Measurements from ENCODE around the gene LONP1.
A peak's percentile ranks its signal among the peaks of the same experiment; 100 is the strongest.

The LONP1 gene

DNA sequence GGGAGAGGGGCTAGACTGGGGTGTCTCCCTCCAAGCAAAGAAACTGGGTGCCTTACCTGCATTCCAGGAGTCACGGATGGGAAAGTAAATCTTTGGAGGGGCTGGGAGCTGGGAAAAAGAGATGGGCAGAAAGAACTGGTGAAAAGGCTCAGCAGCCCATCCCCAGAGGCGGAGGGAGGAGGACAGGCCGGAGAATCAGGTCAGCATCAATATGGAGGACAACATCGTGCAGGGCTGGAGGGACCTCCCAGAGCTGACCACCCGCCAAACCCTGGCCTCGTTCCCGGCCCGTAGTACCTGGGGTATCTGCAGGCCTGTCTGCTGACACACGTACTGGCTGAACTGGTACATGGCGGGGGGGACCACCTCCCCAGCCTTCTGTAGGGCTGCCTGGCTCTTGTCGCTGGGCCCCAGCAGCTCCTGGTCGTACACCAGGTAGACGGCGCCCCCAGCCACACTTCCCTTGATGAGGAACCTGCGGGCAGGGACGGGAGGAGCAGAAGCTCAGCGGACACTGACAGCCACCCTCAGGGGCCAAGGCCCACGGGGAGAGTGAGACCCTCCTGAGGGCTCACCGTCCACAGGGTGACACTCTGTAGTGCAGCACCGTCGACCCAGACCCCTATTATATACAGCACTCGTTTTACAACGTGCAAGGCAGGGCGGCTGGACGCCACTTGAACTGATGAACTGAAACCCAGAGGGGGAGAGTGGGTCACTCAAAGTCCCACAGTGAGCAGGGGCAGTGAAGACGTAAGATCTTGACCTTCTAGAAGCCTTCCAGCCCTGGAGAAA, 40.5 kb downstream of the LONP1 start:
- DNase-seq: no peak

DNA sequence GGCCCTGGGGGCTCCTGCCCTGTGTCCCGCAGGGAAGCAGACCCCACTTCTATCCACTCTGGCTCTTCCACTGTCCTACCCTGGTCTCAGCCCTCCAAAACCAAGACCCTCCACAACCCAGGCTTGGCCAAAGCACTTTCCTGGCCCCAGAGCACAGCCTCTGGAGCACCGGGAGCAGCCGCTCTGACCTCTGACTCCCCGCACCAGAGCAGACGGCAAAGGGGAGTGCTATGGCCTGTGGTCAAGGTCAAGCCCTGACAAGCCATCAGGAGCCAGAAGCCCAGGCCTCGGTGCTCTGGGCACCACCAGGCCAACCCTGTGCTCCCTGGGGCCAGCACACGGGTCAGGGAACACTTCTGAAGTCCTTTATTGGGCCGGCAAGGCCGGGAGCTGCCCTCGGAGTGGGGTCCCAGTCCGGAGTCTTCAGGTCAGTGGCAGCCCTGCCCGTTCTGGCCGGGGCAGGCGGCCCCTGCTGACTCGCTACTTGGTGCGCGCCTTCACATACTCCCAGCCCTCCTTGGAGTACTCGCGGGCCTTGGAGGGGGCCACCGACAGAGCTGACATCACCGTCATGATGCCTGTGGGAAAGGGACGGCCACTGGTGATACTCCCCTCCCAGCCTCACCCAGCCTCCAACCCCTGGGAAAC, 41.8 kb downstream of the LONP1 start:
- DNase-seq: no peak

DNA sequence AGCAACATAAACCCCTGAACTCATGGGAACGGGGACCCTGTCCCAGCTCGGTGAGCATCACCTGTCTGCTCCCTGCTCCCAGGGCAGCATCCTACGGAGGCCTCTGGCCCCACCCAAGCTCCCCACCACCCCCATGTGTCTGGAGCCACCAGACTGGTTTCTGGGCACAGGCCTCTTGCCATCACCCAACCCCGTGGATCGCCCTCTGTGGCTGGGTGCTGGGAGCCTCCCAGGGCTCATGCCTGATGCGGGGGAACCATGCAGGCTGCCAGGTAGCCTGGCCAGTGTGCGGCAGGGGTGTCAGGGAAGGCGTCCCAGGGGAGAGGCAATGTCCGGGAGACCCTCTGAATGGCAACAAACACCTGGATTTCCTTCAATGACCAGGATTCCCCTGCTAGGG, 42.4 kb downstream of the LONP1 start:
- DNase-seq: no peak

DNA sequence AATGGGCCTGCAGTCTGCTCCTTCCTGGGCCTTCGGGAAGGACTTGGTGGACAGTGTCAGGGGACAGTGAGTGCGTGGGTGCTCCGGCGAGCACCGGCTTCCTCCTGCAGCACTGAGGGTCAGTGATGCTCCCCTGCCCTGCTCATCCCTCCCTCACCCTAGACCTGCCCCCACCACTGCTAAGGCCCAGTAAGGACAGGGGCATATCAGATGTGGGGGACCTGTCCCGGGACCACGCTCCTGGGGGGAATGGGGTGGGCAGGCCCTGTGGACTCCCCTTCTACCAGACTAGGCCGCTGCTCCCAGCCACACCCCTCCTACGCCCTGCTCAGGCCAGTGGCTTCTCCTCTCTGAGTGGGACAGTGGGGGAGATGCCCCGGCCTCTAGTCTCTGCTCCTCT, 42.8 kb downstream of the LONP1 start:
- no peak for DNase-seq

DNA sequence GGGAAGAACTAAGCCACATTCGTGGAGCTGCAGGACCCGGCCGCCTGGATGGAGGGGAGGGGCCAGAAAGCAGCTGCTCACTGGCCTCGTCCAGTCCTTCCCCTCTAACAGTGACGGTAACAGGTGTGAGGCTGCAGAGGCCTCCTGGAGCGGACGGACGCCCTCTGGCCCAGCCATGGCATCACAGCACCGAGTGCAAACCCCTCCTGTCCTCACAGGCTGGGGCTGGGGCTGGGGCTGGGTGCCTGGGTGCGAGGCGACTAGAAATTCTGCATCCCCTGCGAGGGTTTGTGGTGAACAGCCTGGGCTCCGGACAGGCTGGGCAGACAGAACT, 43.2 kb downstream of the LONP1 start:
- DNase-seq: no peak

DNA sequence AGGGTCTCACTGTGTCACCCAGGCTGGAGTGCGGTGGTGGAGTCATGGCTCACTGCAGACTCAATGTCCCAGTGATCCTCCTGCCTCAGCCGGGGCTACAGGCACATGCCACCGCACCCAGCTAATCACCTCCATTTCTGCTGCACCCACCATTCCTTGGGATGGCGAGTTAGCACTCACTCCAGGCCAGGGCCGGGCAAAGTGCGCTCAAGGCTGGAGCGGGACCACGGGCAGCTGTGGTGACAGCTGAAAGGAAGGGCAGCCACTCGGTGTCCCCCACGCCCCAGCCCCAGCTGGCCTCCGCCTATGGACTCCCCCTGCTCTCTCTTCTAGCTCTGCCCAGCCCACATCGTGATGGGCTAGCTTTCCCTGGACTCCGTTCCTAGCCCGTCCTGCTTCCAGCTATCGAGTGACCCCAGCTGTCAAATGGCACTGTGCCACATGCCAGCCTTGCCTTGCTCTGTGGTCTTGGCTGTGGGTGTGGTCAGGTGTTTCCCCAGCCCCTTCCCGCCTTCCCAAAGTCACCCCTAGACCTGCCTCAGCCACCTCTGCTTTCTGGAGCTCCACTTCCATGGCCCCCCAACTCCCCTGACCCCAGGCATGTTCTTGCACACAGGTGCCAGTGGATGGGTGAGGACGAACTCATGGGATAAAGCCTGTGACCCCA, 43.7 kb downstream of the LONP1 start:
- no peak for DNase-seq

DNA sequence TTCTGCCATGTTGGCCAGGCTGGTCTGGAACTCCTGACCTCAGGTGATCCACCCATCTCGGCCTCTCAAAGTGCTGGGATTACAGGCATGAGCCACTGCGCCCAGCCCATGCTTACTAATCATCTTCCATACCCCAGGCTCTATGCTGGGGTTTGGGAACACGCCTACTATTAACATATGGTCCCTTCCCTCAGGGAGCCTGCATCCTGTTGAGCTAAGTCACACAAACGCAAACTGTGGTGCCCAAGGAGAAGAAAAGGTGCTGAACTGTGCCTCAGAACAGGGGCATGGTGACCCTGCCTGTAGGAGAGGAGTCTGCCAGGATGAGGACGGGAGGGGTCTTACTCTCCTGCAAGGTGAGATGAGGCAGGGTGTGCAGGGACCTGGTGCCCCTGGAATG, 45.2 kb downstream of the LONP1 start:
- DNase-seq: no peak

DNA sequence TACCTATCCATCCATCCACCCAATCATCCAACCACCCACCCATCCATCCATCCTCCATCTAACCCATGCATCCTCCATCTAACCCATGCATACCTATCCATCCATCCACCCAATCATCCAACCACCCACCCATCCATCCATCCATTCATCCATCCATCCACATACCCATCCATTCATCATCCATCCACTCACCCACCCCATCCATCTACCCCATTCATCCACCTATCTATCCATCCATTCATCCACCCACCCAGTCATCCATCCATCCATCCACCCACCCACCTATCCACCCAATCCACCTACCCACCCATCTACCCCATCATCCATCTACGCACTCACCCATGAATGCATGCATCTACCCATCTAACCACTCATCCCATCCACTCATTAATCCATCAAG, 46.2 kb downstream of the LONP1 start:
- no peak for DNase-seq

DNA sequence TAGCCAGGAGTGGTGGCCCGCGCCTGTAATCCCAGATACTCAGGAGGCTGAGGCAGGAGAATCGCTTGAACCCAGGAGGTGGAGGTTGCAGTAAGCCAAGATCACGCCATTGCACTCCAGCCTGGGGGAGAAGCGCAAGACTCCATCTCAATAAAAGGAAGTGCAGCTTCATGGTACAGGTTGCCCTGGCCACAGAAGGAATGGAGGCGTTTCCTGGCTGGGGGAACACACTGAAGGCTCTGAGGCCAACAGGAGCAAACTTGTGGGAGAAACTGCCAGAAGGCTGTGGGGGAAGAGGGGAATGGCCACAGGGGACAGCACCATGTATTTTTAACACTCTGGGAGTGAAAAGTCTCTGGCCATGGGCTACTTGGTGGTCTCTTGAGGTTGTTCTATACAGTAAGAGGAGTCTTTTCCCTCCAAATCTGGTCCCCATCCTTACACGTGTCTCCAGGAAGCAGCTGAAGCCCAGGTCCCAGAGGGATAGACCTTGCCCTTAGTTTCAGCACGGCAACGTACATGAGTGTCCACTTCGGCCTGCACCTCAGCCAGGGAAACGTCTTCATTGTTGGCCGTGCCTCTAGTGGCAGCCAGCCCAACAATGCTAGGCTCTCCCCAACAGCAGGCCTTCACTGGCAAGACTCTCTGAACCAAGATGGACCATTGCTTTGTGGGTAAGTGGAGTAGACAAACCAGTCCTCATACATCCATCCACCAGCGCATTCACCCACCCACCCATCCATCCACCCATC, 47.1 kb downstream of the LONP1 start:
- no peak for DNase-seq

DNA sequence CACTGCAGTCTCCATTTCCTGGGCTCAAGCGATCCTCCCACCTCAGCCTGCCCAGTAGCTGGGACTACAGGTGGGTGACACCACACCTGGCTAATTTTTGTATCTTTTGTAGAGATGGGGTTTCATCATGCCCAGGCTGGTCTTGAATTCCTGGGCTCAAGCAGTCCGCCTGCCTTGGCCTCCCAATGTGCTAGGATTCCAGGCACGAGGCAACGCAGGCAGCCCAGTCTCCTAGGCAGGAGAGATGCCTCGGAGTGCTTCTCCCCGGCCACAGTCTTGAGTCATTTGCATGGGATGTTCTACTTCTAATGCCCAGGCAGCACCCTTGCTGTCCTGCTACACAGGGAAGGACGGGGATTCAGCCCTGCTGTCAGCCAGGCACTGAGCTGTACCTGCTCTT, 48.3 kb downstream of the LONP1 start:
- DNase-seq: no peak

DNA sequence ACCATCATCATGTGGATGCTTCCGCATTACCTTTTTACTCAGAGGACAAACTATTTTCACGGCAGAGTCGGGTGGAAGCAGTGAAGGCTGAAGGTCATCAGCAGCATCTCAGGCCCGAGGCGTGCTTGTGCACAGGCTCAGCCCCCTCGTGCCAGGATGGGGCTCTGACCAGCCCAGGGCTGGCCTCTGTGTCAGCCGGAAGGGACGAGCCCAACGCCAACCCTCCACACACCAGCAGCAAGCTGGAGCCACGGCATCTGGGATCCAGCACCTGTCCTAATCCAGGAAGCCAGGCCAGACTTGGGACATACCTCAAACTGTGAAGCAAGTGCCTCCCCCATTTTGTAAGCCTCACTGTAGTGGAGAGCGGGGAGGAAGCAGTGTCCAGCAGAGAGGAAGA, 50.7 kb downstream of the LONP1 start:
- DNase-seq: no peak

DNA sequence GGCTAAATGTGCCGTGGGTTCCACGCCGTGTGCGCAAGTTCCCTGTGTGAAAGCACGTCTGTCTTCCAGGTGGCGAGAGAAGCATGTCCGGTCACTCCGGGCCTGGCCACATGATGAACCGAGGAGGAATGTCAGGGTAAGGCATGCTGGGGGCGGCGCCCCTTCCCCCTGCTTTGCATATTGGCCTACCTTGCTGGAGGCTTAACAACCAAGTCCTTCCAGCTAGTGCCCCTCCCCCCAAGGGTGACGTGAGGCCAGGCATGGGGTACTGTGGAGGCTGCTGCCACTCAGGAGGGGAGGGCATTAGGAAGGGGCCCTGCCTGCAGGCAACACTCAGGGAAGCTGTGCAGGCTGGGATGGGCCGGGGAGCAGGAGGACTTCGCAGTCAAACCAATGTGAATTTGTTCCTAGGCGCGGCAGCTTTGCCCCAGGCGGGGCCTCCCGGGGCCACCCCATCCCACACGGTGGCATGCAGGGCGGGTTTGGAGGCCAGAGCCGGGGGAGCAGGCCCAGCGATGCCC, 52.1 kb downstream of the LONP1 start:
- DNase-seq: no peak

DNA sequence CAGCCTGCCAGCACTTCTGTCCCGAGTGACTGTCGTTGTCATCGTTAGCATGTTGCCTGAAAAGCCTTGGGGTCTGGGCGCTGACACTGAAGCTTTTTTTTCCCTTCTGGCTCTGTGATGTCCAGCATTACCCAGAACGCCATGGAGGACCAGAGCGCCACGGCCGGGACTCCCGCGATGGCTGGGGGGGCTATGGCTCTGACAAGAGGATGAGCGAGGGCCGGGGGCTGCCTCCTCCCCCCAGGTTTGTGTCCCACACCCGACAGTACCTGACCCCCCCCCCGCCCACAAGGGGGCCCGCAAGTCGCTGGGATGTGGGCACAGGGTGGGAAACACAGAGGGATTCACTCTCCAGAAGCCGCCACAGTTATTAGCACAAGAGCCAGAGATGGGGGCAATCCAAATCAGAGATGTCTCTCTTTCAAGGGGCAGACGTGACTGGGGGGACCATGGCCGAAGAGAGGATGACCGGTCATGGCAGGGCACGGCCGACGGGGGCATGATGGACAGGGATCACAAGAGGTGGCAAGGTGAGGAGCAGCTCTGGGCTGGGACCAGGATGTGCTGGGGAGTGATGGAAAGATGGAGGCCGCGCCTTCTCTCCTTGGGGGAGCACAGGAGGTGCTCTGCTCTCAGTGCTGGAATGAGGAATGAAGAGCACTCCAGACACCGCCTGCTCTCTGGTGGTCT, 52.9 kb downstream of the LONP1 start:
- DNase-seq: no peak

DNA sequence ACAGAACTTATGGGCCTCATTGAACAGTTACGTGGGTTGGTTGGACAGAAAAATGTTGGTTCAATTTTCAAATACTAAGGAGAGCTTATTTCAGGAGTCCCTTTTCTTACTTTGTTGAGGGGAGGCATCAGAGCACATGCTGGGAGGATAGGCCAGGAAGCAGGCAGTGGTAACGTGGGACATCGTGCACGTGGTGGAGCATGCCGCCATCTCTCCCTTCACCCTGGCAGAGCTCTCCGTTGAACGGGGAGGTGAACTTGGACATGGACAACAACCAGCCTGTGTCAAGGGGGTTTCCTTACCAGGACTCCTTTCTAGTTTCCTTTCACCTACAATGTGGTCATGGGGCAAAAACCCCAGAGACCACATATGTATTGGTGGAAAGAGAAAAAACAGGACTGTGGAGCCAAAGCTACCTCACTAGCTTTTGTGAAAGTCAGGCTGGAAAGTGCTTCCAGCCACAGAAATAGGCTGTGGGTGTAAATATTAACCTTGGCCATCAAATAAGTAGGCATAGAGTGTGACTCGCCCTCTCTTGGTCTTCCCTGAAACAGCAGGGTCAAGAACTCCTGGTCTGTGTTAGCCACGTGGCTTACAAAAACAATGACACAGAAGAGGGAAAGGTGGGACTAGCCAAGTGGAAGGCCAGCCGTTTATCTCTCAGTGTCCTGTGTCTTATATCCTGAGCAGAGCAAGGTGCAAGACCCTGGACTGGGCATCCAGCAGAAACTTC, 54.0 kb downstream of the LONP1 start:
- DNase-seq: peak; percentile 36

DNA sequence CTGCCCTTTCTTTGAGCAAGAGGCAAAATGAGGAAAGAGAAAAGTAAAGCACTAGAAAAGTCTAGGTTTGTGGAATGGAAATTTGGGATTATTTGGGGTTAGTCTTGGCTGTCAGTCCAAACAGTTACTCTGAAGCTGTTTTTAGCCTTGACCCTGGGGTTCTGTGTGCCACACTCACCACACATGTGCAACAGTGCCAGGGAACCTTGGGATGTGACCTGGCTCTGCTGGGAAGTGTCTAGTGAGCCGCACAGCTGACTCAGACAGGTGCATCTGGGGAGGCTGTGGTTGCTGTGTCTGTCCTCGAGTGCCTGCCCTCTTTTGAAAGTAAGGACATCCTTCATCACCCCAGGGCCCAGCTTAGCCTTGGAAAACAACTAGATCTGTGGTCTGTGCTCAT, 55.4 kb downstream of the LONP1 start:
- no peak for DNase-seq

DNA sequence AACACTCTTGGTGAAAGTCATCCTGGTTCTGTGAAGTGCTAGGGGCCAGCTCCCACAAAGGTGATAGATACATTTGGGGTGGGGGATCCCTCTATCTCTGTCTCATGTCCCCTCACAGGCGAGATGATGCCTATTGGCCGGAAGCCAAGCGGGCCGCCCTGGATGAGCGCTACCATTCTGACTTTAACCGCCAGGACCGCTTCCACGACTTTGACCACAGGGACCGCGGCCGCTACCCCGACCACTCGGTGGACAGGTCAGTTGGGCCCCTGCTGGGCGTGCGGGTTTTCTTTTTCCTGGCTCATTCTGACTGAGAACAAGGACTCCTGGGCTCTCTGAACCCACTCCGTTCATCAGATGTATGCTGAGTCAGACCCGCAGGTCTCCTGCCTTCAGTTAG, 56.0 kb downstream of the LONP1 start:
- DNase-seq: no peak

DNA sequence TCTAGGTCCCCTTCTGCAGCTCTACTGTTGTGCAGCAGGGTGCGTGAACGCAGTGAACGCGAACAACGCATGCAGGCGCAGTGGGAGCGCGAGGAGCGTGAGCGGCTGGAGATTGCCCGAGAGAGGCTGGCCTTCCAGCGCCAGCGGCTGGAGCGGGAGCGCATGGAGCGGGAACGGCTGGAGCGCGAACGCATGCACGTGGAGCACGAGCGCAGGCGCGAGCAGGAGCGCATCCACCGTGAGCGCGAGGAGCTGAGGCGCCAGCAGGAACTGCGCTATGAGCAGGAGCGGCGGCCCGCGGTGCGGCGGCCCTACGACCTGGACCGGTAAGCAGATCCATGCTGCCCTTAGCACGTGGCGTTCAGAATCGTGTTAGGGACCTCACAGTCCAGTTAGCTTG, 58.5 kb downstream of the LONP1 start:
- no peak for DNase-seq

DNA sequence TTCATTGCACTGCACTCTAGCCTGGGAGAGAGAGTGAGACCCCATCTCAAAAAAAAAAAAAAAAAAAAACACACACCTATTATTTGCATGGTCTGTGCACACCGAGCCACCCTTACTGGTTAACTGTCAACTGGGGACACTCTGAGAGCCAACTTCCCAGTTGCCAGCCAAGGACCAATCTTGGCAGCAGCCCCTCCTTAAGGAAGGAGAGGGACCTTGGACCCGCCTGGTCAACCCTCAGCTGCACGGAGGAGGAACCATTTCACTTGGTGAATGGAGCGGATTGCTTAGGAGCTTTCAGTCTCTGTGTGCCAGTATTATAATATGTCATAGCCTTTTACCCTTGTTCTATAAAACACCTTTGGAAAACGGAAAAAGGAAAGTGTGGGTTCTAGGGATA, 64.5 kb downstream of the LONP1 start:
- no peak for DNase-seq

DNA sequence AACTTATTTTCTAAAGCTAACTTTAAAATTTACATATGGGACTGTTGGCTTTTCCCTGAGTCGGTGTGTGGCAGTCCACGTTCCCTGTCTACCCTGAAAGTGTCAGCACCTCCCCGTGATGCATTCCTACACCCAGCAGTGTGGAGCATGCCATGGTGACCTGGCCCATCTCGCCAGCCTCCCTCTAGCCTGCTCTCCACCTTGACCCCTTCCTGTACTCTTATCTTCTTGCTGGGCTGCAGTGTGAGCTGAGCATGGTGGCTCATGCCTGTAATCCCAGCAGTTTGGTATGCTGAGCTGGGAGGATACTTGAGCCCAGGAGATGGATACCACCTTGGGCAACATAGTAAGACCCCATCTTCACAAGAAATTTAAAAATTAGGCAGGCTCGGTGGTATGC, 65.0 kb downstream of the LONP1 start:
- DNase-seq: no peak

DNA sequence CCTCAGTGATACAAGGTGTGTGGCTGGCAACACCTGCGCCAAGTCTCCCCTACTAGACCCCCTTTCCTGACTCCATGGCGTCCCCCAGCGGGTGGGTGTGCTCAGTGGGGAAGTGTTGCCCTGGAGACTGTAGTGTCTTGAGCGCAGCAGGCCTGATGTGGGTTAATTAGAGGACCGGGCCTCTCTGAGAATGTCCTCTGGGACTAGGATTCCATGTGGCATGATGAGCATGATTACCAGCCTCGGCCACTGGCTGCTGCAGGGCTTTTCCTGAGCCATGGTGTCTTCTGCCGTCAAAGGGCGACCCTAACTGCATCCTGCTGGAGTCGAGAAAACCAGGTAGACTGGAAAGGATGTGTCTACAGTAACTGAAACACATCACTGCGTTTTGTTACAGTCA, 67.7 kb downstream of the LONP1 start:
- no peak for DNase-seq

DNA sequence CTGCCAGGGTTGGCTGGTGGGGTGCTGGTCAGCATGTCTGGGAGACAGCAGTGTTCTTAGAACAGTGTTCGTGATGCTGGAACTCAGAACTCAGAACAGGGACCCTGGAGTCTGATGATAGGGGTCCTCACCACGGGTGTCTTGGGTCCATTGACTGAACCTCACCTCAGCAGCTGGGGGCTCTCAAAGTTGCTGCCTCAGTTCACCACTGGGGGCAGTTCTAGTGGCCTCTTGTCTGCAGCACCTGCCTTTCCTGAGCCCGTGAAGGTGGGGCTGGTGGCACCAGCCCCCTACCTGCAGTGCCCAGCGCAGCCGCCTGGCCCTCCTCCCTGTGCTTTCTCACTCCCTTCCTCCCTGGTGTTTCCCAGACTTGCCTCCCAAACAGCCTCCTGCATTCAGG, 68.6 kb downstream of the LONP1 start:
- DNase-seq: no peak

DNA sequence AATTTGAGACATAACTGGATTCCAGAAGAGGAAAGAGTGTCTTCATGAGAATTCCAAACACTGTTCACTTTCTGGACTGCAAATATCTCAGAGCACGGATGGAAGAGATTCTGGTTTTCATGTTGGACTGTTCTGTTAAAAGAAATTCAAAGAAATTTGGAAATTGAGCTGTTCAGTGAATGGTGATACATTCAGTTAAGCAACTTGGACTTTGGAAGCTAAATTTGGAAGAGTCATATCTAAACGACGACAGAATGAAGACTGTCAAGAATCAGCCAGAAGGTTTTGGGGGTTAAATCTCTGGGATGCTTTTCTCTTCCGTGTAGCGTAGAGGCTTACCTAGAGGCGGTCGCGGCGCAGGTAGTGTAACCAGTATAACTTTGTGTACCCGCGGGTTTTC, 71.5 kb downstream of the LONP1 start:
- no peak for DNase-seq
